Measurements from ENCODE around the gene WFIKKN2. TPM values are rescaled to one million over a fixed set of nuclear protein-coding genes. Genes with fewer than 3 reads are reported as not detected.

WFIKKN2 gene, protein sequence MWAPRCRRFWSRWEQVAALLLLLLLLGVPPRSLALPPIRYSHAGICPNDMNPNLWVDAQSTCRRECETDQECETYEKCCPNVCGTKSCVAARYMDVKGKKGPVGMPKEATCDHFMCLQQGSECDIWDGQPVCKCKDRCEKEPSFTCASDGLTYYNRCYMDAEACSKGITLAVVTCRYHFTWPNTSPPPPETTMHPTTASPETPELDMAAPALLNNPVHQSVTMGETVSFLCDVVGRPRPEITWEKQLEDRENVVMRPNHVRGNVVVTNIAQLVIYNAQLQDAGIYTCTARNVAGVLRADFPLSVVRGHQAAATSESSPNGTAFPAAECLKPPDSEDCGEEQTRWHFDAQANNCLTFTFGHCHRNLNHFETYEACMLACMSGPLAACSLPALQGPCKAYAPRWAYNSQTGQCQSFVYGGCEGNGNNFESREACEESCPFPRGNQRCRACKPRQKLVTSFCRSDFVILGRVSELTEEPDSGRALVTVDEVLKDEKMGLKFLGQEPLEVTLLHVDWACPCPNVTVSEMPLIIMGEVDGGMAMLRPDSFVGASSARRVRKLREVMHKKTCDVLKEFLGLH
- total RNA-seq (ENCODE audit: low replicate concordance) = under 0.01 and 0.25 TPM in 2 replicates

DNA sequence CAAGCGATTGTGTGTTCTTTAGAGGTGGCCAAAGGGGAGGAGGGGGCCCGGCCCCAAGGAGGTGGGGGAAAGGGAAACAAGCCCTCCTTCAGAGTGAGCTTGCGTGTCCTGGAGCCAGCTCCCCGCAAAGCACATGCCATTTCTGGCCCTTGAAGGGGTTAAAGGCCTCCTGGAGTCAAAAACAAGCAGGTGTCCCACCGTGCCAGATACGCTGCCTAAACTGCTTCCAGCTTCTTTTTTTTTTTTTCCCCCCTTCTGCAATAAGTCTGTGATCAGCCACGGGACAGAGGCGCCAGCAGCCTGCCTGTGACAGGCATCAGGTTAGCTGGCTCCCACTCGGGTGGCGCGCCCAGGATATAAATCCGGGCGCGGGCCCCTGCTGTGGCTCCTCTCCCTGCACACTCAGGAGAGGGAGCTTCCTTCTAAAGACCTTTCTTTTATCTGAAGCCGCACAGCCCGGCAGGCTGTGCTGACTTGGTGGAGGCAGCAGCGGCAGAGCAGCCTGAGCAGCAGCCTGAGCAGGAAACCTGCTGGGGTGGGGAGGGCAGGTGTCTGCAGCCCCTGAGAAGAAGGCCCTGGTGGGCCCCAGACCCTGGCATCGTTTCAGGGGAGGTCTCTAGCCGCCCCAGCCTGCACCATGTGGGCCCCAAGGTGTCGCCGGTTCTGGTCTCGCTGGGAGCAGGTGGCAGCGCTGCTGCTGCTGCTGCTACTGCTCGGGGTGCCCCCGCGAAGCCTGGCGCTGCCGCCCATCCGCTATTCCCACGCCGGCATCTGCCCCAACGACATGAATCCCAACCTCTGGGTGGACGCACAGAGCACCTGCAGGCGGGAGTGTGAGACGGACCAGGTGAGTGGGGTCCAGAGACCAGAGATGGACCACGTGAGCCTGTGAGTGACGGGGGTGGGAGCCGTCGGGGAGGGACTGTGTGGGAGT lies at the start of gene WFIKKN2:
Gene WFIKKN2 (plus strand): TSS at position 286 of the 934 bp plus-strand sequence. CDS start 352 bp downstream, at position 638.
- no peak for DNase-seq (ENCODE audit: low read depth)
- no peak within 1 kb of the TSS for H3K4me3 ChIP-seq (ENCODE audit: low read depth, low read length)
- TF ChIP-seq, protein P1, sequence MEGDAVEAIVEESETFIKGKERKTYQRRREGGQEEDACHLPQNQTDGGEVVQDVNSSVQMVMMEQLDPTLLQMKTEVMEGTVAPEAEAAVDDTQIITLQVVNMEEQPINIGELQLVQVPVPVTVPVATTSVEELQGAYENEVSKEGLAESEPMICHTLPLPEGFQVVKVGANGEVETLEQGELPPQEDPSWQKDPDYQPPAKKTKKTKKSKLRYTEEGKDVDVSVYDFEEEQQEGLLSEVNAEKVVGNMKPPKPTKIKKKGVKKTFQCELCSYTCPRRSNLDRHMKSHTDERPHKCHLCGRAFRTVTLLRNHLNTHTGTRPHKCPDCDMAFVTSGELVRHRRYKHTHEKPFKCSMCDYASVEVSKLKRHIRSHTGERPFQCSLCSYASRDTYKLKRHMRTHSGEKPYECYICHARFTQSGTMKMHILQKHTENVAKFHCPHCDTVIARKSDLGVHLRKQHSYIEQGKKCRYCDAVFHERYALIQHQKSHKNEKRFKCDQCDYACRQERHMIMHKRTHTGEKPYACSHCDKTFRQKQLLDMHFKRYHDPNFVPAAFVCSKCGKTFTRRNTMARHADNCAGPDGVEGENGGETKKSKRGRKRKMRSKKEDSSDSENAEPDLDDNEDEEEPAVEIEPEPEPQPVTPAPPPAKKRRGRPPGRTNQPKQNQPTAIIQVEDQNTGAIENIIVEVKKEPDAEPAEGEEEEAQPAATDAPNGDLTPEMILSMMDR (IDR thresholded peaks at IDR 0.05; ENCODE audit: insufficient read depth, low read length) = no peak

GRCh38 chr17:50785946-50786570 lies 49.3 kb upstream of the WFIKKN2 start:
- H3K4me3 ChIP-seq (ENCODE audit: low read depth, low read length) = no peak overlapping the region
- TF ChIP-seq, protein P1 (IDR thresholded peaks at IDR 0.05; ENCODE audit: insufficient read depth, low read length) = no peak
- peak; percentile 75 for DNase-seq (ENCODE audit: low read depth)

DNA sequence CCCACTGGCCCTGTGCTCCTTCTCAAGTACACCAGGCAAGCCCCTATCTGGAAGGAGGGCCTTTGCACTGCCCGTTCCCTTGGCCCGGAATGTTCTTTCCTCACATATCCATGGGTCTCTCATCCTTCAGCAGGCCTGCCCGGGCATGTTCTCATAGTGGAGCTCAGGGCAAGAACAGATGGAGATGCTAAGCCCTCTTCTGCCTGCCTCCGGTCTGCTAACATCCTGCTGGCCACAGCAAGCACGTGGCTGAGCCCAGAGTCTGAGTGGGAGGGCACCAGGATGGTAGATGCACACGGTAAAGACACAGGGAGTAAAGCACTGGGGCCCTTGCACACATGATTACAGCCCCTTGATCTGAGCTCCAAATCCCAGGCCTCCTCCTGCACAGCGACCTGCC lies 48.3 kb upstream of the WFIKKN2 start:
- DNase-seq (ENCODE audit: low read depth) = no peak
- H3K4me3 ChIP-seq (ENCODE audit: low read depth, low read length) = no peak overlapping the region
- TF ChIP-seq, protein P1 (IDR thresholded peaks at IDR 0.05; ENCODE audit: insufficient read depth, low read length) = no peak

- TF ChIP-seq, protein P1 (IDR thresholded peaks at IDR 0.05; ENCODE audit: insufficient read depth, low read length) = no peak
- DNase-seq (ENCODE audit: low read depth) = no peak
- H3K4me3 ChIP-seq (ENCODE audit: low read depth, low read length) = no peak overlapping the region
These were observed 44.8 kb upstream of the WFIKKN2 start for GRCh38 chr17:50790618-50791017.

GRCh38 chr17:50792132-50792531 lies 43.3 kb upstream of the WFIKKN2 start:
- no peak overlapping the region for H3K4me3 ChIP-seq (ENCODE audit: low read depth, low read length)
- TF ChIP-seq, protein P1 (IDR thresholded peaks at IDR 0.05; ENCODE audit: insufficient read depth, low read length) = no peak
- no peak for DNase-seq (ENCODE audit: low read depth)

DNA sequence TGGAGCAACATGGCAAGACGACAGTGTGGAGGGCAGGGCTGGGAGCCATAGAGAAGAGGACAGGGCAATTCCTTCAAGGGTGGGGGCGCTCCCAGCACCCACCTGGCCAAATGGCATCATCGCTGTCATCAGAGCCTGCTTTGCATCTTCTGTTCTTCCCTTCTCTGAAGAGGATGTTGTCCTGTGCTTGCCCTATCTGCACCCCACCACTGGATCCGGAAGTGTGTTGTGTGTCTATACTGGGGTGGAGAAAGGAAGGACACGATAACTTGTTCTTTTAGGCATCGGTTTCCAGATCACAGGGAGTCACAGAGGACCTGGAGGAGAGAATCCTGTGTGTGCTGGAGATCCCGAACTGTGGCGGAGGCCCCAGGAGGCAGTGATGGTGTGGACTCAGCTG lies 42.4 kb upstream of the WFIKKN2 start:
- DNase-seq (ENCODE audit: low read depth) = no peak
- no peak overlapping the region for H3K4me3 ChIP-seq (ENCODE audit: low read depth, low read length)
- TF ChIP-seq, protein P1 (IDR thresholded peaks at IDR 0.05; ENCODE audit: insufficient read depth, low read length) = no peak

Data from fibroblast of the aortic adventitia (primary cell).